GM19239 (cell line): ENCODE data around the gene OSBPL6.
"Not testable (repeated sequence)": the region's sequence is repeated elsewhere in the genome, so short reads cannot be mapped to it uniquely, and the experiment has no call there.

Experiments
- DNase-seq: peaks from one replicate; pipeline ENCODE4 v3.0.0; 2011; ENCODE audit warnings: low spot score; ENCODE audit not compliant: insufficient read length
- FAIRE-seq: peaks from 2 replicates; lab custom pipeline; 2011; peaks lifted over from hg19 to GRCh38; lab: Jason Lieb, UNC

The OSBPL6 gene

GRCh38 chr2:178418426-178418825 lies 224.1 kb downstream of the OSBPL6 start:
- no peak for FAIRE-seq
- no peak for DNase-seq

DNA sequence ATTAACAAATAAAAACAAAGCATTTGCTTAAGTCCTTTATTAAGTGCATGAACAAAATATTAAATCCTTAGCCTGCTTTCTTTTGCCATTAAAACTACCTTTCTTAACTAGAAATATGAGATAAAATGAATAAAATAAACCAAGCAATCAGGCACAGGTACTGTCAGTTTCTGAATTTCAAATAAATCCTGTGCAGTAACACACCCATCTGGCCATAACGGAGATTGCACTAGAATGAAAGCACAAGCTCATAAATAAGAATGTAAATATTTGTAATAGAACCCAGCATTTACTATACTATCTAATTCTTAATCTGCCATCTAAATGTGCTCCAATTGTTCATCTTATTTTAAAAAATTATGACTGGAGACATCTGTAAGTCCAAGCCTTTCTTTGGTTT lies 224.8 kb downstream of the OSBPL6 start:
- DNase-seq (no peak), FAIRE-seq (peak; percentile 4)

DNA sequence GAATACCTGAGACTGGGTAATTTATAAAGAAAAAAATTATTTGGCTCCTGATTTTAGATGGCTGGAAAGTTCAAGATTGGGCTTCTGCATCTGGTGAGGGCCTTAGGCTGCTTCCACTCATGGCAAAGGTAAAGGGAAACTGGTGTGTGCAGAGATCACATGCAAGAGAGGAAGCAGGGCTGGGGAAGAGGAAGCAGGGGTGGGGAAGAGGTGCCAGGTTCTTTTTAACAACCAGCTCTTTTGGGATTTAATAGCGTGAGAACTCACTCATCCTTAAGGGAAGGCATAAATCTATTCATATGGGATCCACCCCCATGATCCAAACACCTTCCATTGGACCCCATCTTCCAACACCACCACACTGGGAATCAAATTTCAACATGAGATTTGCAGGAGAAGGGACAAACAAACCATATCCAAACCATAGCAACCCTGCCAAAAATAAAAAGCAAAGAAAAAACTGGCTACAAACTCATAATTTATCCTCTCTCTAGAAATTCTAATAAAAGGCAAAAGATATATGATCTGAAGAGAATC lies 226.2 kb downstream of the OSBPL6 start:
- DNase-seq: no peak
- FAIRE-seq: peak; percentile 18

GRCh38 chr2:178422097-178422496 lies 227.8 kb downstream of the OSBPL6 start:
- DNase-seq (no peak), FAIRE-seq (no peak)

DNA sequence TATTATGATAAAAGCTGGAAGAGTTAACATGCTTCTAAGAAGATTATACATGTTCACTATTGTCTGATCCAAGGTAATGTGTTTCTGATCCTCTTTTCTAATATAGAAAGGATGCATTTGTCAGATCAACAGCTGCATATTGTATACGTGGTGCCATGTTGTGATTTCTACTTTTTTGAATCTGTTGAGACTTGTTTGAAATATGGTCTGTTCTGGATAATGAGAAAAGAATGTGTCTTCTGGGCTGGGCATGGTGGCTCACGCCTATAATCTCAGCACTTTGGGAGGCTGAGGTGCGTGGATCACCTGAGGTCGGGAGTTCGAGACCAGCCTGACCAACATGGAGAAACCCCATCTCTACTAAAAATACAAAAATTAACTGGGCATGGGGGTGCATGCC lies 229.4 kb downstream of the OSBPL6 start:
- not testable (repeated sequence) for FAIRE-seq, DNase-seq

DNA sequence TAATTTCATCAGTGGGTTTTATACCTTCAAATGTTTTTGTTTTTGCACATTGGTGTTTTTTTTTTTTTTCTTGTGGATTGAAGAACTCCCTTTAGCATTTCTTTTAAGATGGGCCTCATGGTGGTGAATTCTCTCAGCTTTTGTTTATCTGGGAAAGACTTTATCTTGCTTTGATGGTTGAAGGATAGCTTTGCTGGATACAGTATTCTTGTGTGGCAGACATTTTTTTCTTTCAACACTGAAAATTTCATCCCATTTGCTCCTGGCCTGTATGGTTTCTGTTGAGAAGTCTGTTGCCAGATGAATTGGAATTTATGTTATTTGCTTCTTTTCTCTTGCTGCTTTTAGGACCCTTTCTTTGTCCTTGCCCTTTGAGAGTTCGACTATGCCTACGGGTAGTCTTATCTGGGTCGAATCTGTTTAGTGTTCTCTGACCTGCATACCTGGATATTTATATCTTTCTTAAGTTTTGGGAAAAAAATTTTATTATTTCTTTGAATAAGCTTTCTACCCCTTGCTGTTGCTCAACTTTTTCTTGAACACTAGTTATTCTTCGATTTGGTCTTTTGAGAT lies 231.0 kb downstream of the OSBPL6 start:
- FAIRE-seq: peak; percentile 45

DNA sequence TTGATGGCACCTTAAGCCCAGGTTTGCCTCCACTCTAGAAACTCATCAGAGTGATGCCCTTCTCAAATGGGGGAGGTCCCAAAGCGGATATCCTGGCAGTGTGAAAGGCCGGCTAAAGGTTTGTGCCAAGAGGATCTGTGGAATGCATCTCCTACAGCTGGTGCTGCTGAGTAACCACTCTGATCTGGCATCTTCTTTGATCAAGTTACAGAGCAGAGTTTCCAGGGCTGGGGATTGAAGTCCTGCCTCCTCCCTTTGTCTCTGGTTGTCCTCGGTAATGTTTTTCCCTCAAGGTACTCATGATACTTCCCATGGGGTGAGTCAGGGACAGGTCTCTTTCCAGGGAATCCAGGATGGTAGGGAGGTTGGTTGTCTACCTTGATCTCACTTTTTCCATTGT lies 232.1 kb downstream of the OSBPL6 start:
- FAIRE-seq: no peak

More for the DNA sequence above, 231.0 kb downstream of the OSBPL6 start:
- no peak for DNase-seq

DNA sequence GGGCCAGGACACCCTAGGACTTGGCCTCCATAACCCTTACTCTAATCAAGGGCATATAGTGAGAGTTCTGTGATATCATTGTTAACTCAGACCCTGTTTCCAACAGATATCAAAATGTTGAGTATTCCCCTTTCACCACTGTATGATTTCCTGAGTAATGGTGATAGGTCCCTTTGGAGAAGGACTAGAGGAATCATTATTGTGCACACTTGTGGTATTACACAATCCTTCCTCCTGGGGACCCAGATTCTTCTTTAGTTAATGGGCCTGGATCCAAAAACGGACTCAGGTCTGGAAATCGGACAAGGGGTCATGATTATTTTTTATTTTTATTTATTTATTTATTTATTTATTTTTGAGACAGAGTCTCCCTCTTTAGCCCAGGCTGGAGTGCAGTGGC lies 233.1 kb downstream of the OSBPL6 start:
- DNase-seq (no peak), FAIRE-seq (no peak)

More for the DNA sequence above, 232.1 kb downstream of the OSBPL6 start:
- DNase-seq: no peak

DNA sequence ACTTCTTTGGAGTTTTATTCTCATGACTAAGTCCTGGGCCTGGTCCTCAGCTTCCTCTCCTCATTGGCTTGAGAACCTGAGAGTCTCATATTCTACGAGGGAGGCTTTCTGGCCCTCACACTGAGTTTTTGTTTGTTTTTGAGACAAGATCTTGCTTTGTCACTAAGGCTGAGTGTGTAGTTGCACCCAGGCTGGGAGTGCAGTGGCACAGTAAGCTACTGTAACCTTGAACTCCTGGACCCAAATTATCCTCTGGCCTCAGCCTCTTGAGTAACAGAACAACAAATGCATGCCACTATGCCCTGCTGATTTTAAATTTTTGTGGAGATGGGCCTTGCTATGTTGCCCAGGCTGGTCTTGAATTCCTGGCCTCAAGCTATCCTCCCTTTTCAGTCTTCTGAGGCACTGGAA lies 234.1 kb downstream of the OSBPL6 start:
- FAIRE-seq (peak; percentile 39), DNase-seq (no peak)

DNA sequence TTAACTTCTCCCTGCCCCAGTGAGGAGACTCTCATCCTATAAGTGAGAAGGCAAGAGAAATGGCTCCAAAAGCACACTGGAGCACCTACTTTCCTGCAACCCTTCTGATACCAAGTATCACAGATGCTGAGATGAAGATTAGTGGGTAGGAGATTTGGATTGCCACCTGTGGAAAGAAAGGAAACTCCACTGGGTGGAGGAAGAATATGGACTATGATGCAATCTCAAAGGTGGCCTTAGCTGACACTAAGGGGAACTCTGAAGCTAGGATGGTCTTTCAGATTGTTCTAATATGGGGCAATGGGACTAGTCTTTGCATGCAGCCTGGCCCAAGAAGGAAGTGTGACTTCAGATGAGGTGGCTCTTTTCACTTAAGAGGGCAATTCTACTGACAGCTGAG lies 235.0 kb downstream of the OSBPL6 start:
- DNase-seq (no peak), FAIRE-seq (no peak)

- DNase-seq (no peak), FAIRE-seq (no peak)
Measured at GRCh38 chr2:178436662-178437061, 242.3 kb downstream of the OSBPL6 start.

DNA sequence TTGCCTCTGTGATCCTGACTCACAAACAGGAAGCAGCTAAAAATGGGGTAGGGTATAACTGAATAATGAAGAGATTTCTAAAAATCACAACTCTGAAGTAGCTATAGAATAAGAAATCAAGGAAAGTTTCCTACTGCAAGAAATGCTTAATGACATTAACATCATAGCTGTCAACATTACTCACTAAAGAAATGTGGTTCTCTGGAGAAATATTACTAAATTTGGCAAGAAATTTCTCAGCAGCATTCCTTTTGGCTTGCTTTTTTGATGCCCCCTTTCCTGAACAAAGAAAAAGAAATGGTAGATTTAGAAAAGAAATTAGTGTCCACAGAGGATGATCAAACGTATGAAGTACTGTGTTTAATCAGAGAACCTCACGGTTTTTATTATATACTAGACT lies 247.1 kb downstream of the OSBPL6 start:
- no peak for FAIRE-seq

DNA sequence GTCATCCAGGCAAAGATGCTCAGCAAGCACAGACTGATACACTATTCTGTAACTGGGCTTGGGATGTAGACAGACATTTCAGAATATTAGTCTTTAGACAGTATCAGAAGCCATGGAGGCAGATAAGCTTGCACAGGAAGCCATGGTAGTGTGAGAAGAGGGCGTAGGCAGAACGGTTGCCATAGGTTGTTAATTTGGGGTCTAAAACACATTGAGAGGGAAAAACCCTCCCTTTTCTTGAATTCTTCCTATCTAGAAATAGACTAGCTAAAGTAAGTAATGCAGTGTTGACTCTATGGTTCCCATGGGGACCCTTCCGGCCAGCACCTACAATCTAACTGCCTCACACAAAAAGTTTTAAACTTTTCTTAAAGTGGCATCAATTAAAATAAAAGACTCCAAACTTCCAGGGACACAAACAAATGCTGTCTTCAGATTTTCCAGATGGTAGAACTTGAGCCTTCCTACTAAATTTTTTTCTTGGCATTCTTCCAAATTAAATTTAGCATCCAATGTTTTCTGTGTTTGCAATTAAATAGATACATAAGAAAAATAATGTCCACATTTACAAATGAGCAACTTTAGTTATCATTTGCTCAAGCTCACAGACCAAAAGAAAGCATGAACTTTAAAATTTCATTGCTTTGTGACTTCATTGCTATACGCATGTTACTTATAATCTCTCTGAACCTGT lies 254.8 kb downstream of the OSBPL6 start:
- no peak for DNase-seq
- FAIRE-seq: no peak

More for the DNA sequence above, 247.1 kb downstream of the OSBPL6 start:
- DNase-seq: no peak

GRCh38 chr2:178449700-178450523 lies 255.6 kb downstream of the OSBPL6 start:
- DNase-seq (peak; percentile 9), FAIRE-seq (peak; percentile 93)

DNA sequence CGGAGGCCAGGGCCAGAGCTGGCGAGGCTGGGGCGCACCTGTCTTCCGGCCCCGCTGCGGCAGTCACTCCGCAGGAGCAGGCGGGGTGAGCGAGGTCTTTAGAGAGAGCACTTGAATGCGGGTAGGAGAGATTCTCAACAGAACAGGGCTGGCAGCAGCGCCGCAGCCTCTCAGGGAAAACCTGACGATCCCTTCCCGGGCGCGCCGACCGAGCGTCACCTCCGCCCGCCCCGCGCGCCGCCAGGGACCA lies 256.1 kb downstream of the OSBPL6 start:
- FAIRE-seq (no peak), DNase-seq (peak; percentile 43)

DNA sequence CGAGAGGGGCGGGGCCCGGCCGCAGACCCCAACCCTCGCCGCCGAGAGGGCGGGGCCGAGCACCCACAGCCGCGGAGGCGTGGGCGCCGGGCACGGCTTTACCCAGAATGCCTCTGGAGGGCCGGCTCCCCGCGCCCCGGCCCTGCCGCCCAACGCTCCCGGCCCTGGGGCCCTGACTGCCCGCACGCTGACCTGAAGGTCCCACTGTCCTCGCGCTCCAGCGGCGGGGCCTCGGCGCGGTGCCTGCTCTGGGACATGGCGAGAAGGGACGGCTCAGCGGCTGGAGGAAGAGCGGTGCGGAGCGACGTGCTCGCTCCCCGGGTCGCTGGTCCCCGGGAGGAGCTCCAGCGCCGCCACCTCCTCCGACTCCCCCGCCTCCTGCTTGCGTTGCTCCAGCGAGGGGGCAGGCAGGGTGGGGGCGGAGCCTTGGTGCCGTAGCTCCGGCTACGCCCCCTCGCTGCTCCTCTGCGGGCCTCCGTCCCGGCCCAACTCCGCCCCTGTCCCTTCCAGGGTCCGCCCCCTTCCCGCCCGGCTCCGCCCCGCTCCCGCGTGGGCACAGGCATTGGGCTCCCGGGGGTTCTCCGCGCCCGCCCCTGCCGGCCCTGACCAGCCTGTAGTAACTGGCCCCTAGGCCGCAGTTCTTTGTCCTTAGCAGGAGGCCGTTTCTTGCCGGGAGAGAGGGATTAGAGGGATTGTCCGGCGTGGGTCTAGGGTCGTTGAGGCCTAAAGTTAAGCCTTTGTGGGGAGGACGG lies 256.6 kb downstream of the OSBPL6 start, which contains the start of the genes PJVK and PRKRA:
Gene PJVK (plus strand): TSS at position 605 of the 752 bp plus-strand sequence. CDS start 2,032 bp downstream, outside the sequence.
Gene PRKRA (minus strand): TSS at position 402 of the 752 bp plus-strand sequence. CDS start 145 bp downstream, at position 257.
- peak; percentile 92 for FAIRE-seq
- peak; percentile 84 for DNase-seq

- FAIRE-seq (peak; percentile 55), DNase-seq (no peak)
Measured at GRCh38 chr2:178452334-178452733, 258.0 kb downstream of the OSBPL6 start.
